ENCODE measurements around the gene SCARB1. TPM values are rescaled to one million over a fixed set of nuclear protein-coding genes. Genes with fewer than 3 reads are reported as not detected.

The SCARB1 gene
- total RNA-seq, 1 experiment from 2014 or later, result 68.3 TPM

GRCh38 chr12:124765581-124766489 lies 97.8 kb downstream of the SCARB1 start:
- no peaks in the 10 kb centered on the region for H3K4me1 Mint-ChIP-seq
- peaks cover 16% of the 10 kb centered on the region for H3K36me3 Mint-ChIP-seq
- no peak for TF ChIP-seq ERG (CRISPR knock-in tag; IDR thresholded peaks at IDR 0.05)
- TF ChIP-seq PRRX2 (CRISPR knock-in tag; IDR thresholded peaks at IDR 0.05), result no peak
- no peak for TF ChIP-seq ZNF671 (CRISPR knock-in tag; IDR thresholded peaks at IDR 0.05)
- no peak for TF ChIP-seq AFF4 (CRISPR knock-in tag; IDR thresholded peaks at IDR 0.05; ENCODE audit: borderline replicate concordance)
- TF ChIP-seq AR (CRISPR knock-in tag; IDR thresholded peaks at IDR 0.05), result no peak
- no peak for TF ChIP-seq TP53 (CRISPR knock-in tag; IDR thresholded peaks at IDR 0.05)
- TF ChIP-seq SOX15 (CRISPR knock-in tag; IDR thresholded peaks at IDR 0.05), result no peak
- no peak for TF ChIP-seq ATF2 (CRISPR knock-in tag; IDR thresholded peaks at IDR 0.05; ENCODE audit: borderline replicate concordance, low read depth)
- peaks cover 6% of the 10 kb centered on the region for H3K27me3 Mint-ChIP-seq (ENCODE audit: low read depth)
- H3K9me3 Mint-ChIP-seq, result peaks cover 24% of the 10 kb centered on the region
- ChIA-PET POLR2A (no interaction called here), CTCF (interaction anchor here (1.0 to 1.6 kb wide), 7 partner anchors 15 to 734 kb away, joined by 3 to 6 read pairs (median 4); no protein-coding TSS in a partner anchor)
- H3K4me3 Mint-ChIP-seq, result no peak overlapping the region
- no peak for ATAC-seq
- DNase-seq (ENCODE audit: low spot score), result no peak
- no peak overlapping the region for H3K27ac Mint-ChIP-seq

- DNase-seq (ENCODE audit: low spot score), result no peak
- Mint-ChIP-seq H3K4me3 (no peak overlapping the region), H3K36me3 (peaks cover 16% of the 10 kb centered on the region), H3K27me3 (ENCODE audit: low read depth) (peaks cover 3% of the 10 kb centered on the region), H3K9me3 (peaks cover 24% of the 10 kb centered on the region), H3K27ac (no peak overlapping the region), H3K4me1 (no peaks in the 10 kb centered on the region)
- CTCF ChIA-PET, result interaction anchor here (0.6 to 1.9 kb wide), 16 partner anchors 10 to 733 kb away, joined by 3 to 15 read pairs (median 3); no protein-coding TSS in a partner anchor
- POLR2A ChIA-PET, result no interaction called here
- ATAC-seq, result no peak
- TF ChIP-seq ATF1 (CRISPR knock-in tag; IDR thresholded peaks at IDR 0.05) (no peak), SMAD3 (CRISPR knock-in tag; IDR thresholded peaks at IDR 0.05; ENCODE audit: borderline replicate concordance) (no peak)
These were observed 98.6 kb downstream of the SCARB1 start for GRCh38 chr12:124764870-124765580.

Data from WTC11 (cell line).